ENCODE measurements around the gene NANOGP8.
"Not testable (repeated sequence)": the region's sequence is repeated elsewhere in the genome, so short reads cannot be mapped to it uniquely, and the experiment has no call there.

Gene NANOGP8

DNA sequence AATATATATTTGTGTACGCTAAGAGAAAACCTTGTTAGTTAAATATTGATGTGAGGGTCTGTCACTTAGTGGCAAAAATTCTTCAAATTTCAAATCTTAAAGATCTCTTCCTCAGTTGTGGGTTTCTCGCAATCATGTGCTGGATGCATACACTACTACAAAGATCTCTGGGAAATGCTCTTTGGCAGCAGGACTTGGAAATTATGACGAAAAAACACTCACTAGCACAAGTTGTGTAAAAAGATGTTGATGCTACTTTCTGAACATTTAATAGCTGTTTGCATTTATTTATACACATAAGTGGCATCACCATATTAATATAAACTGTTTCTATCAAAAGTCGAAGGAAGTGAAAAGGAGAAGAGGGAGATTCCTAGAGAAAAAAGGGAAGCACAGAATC, 10.8 kb upstream of the NANOGP8 start:
- in situ Hi-C loops (cut with MboI; ENCODE audit: low sequenced_read_pairs): no loop called here

DNA sequence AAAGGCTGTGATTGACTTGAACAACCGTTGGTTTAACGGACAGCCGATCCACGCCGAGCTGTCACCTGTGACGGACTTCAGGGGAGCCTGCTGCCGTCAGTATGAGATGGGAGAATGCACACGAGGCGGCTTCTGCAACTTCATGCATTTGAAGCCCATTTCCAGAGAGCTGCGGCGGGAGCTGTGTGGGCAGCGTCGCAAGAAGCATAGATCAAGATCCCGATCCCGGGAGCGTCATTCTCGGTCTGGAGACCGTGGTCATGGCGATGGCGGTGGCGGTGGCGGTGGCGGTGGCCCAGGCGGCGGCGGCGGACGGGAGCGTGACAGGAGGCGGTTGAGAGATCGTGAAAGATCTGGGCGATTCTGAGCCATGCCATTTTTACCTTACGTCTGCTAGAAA, 7.8 kb upstream of the NANOGP8 start:
- in situ Hi-C loops (cut with MboI; ENCODE audit: low sequenced_read_pairs): no loop called here

DNA sequence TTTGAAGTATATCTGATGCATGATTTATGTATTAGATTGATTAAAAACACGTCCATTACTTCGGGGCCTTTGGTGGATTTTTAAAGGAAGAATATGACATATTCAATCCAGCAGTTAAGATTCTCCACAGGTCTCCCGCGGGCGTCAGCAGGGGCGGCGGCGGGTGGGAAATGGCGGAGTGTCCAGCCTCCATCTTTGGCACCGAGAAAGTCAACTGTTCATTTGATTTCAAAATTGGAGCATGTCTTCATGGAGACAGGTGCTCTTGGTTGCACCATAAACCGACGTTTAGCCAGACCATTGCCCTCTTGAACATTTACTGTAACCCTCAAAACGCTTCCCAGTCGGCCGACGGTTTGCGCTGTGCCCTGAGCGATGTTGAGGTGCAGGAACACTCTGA, 7.2 kb upstream of the NANOGP8 start:
- in situ Hi-C loops (cut with MboI; ENCODE audit: low sequenced_read_pairs): no loop called here

GRCh38 chr15:35090104-35090807, 5.2 kb upstream of the NANOGP8 start:
- in situ Hi-C loops (cut with MboI; ENCODE audit: low sequenced_read_pairs): no loop called here

- in situ Hi-C loops (cut with MboI; ENCODE audit: low sequenced_read_pairs): no loop called here
These were observed 4.5 kb upstream of the NANOGP8 start for GRCh38 chr15:35089551-35089950.

GRCh38 chr15:35088329-35088728, 3.2 kb upstream of the NANOGP8 start:
- in situ Hi-C loops (cut with MboI; ENCODE audit: low sequenced_read_pairs): no loop called here

DNA sequence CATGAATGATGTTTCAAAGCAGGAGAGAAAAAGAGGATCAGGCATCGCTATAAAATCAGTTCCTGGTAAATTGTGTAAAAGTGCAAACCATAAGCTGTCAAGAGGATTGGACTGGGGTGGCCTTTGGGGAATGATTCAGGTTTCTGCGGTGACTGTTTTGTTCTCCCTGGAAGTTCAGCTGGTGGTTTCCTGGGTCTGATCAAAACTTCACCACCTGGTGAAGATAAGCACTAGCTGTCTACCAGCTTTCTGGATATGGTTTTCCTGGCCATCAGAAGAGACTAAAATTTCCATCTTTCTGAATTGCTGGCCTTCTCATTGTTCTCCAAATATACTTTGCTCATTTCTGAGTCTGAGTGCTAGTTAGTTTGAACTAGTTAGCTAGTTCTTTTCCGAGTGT, 2.7 kb upstream of the NANOGP8 start:
- in situ Hi-C loops (cut with MboI; ENCODE audit: low sequenced_read_pairs): no loop called here

- in situ Hi-C loops (cut with MboI; ENCODE audit: low sequenced_read_pairs): not testable (repeated sequence)
These were observed 2.4 kb downstream of the NANOGP8 start for GRCh38 chr15:35082371-35083348.

- in situ Hi-C loops (cut with MboI; ENCODE audit: low sequenced_read_pairs): not testable (repeated sequence)
These were observed 3.3 kb downstream of the NANOGP8 start for GRCh38 chr15:35081626-35082365.

- in situ Hi-C loops (cut with MboI; ENCODE audit: low sequenced_read_pairs): no loop called here
These were observed 4.9 kb downstream of the NANOGP8 start for GRCh38 chr15:35080226-35080625.

- in situ Hi-C loops (cut with MboI; ENCODE audit: low sequenced_read_pairs): no loop called here
These were observed 6.7 kb downstream of the NANOGP8 start for GRCh38 chr15:35078221-35078915.

- in situ Hi-C loops (cut with MboI; ENCODE audit: low sequenced_read_pairs): no loop called here
These were observed 14.0 kb downstream of the NANOGP8 start for GRCh38 chr15:35071106-35071505.

GRCh38 chr15:35068846-35069475, 16.1 kb downstream of the NANOGP8 start:
- in situ Hi-C loops (cut with MboI; ENCODE audit: low sequenced_read_pairs): no loop called here

DNA sequence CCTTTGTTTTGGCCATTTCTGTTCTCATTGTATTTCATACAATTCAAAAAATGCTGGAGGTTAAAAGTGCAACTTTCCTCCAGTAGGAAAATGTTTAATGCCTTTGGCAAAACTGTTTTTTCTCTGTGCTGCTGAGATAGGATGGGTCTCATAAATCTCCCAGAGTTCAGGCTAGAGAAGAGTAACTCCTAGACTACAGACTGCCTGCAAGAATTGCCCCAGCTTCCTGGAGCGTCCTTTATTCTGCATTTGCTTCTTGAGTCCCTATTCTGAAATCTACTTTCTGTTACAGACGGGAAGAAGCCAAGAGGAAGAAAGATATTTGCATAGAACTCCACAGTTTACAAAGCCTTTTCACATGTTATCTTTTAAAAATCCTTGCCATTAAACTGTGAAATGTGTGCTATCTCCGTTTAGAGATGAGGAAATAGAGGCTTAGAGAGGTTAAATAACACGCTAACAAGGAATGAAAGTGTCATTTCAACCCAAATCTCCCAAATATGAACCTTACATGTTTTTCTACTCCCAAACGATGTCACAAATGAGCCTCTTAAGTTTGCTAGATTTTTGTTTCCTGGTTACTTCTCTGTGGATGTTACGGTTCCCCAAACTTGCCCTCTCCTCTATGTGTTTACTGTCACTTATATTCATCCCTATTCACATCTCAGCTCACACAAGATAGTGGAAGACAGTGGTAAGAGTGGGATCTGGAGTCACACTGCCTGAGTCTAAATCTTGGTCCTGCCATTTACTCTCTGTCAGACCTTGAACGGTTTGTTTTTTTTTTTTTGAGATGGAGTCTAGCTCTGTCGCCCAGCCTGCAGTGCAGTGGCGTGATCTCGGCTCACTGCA, 17.4 kb downstream of the NANOGP8 start:
- in situ Hi-C loops (cut with MboI; ENCODE audit: low sequenced_read_pairs): no loop called here

DNA sequence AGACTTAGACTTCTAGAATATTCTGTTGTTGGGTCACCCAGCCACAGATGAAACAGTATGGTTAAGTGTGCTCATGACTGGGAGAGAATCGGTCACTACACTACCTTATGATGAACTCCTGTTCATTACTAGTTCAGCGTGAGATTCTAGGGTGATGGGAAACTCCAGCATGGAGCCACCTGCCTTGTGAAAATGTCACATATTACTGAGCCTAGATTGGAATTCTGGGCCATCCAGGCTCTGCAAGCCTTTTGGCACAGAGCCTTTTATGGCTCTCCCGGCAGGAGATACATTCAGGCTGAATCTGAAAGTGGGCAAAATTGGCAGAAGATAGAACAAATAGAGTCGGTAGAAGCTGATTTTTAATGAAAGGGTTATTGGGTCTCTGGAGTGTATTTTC, 19.0 kb downstream of the NANOGP8 start:
- in situ Hi-C loops (cut with MboI; ENCODE audit: low sequenced_read_pairs): no loop called here

DNA sequence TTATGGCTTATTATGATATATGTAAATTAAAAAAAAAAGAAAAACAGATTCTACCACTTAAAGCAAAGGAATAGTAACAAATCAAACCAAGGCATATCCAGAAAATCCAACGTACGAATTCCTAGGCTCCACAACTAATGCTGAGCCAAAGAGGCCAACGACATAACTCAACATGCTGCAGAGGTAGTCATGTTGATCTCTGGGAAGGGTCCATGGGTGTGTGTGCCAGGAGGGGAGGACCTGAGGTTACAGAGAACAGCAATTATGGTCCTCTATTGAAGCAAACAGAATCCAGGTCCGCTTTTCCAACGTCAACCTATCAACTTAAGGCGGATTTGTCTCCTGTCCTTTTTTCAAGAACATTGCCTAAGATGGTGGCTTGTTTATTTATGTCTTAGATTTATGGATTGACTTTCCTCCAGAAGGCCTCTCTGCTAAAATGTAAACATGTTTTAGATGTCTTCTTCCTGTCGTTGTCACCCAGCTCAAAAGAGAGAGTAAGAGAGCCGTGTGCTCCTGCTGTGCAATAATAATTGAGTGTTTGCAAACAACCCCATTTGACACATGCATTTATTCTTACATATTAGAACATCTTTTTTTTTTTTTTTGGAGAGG, 20.4 kb downstream of the NANOGP8 start:
- in situ Hi-C loops (cut with MboI; ENCODE audit: low sequenced_read_pairs): no loop called here

GRCh38 chr15:35062738-35063099, 22.4 kb downstream of the NANOGP8 start:
- in situ Hi-C loops (cut with MboI; ENCODE audit: low sequenced_read_pairs): no loop called here

- in situ Hi-C loops (cut with MboI; ENCODE audit: low sequenced_read_pairs): no loop called here
These were observed 23.0 kb downstream of the NANOGP8 start for GRCh38 chr15:35061825-35062737.

All from HL-60/S4 (cell line).